Pancreas (tissue), 10 donors: Measurements from ENCODE around the gene RCBTB2. TPM values are rescaled to one million over a fixed set of nuclear protein-coding genes. Genes with fewer than 3 reads are reported as not detected.

Experiments
- ATAC-seq, 4 donors: fragments of 200-7000 bp; cut with Tn5 transposase; one replicate each; pipeline versions ENCODE4 v1.8.0 to v1.9.1; 2020; ENCODE audit warnings: mild to moderate bottlenecking in 4 of 4, moderate library complexity in 4 of 4
- DNase-seq, 6 donors: peaks; one replicate each; pipeline ENCODE4 v3.0.0-alpha.2; 2020
- FAIRE-seq: peaks from 2 replicates; lab custom pipeline; 2012; peaks lifted over from hg19 to GRCh38; lab: Jason Lieb, UNC
- H3K27ac ChIP-seq, 4 donors: fragments of 200-600 bp; sonication (generic); 1 replicate in 3 of 4; 2 replicates in 1 of 4; pipeline versions ENCODE4 v1.5.0 to v1.8.0; 2020
- H3K27me3 ChIP-seq, 4 donors: fragments of 200-600 bp; one replicate each; pipeline ENCODE4 v1.8.0; 2021
- H3K36me3 ChIP-seq, 3 donors: fragments of 200-600 bp; sonication (generic) in 1 of 3; one replicate each; pipeline versions ENCODE4 v1.5.0 to v1.8.0; 2020 to 2021
- H3K4me1 ChIP-seq, 3 donors: fragments of 200-600 bp; one replicate each; pipeline ENCODE4 v1.8.0; 2021
- H3K4me3 ChIP-seq, 4 donors: fragments of 200-600 bp; sonication (generic) in 2 of 4; one replicate each; pipeline versions ENCODE4 v1.5.0 to v1.8.0; 2020 to 2021
- H3K9me3 ChIP-seq, 4 donors: fragments of 200-600 bp; one replicate each; pipeline ENCODE4 v1.8.0; 2021
- CTCF ChIP-seq, 4 donors: fragments of 200-600 bp; sonication (generic) in 3 of 4; IDR thresholded peaks; one replicate each; pipeline versions ENCODE4 v1.5.0 to v1.8.0; 2021; ENCODE audit warnings: antibody characterized with exemption in 4 of 4
- WGBS, 2 donors: extraction: QIAGEN DNeasy Blood & Tissue Kit; methylation state at CpG; one replicate each; pipeline ENCODE4 v1.1.7; 2013; 5-methylcytosine and 5-hydroxymethylcytosine counted together
- intact Hi-C, 3 donors: fragments of 100-400 bp; cut with DNase I; formaldehyde crosslinking; loops; one replicate each; pipeline versions ENCODE4 v1.11.1 to v1.14.2; 2022
- polyA plus RNA-seq, 2 donors: library from polyadenylated mRNA; stranded (reverse); fragments of 200-250 nt; gene quantifications; one replicate each; pipeline ENCODE4 v1.2.3, GENCODE V29; 2013
- total RNA-seq, 6 donors: library from RNA; stranded (reverse); fragmentation: NEBNext Ultra II Directional in 4 of 6; extraction: Animal tissue kit (Norgen Biotek cat#: 25700) in 4 of 6; gene quantifications; one replicate each; pipeline versions ENCODE4 v1.2.1 to v1.2.4, GENCODE V29; 2021 to 2023
- donor health status: healthy with polysubstance abuse.
- donor health status: DM: no; HTN: no; CAD: no; lungs with moderate emphysema.
- donor health status: DM: no; HTN: no; CAD: no.
- donor health status: control.
- donor health status: control.
- donor health status: Bipolar disorder and iron deficiency.
- donor health status: DM: yes; HTN: yes; CAD: no.
- donor health status: DM: no; HTN: no; CAD: no.
- donor health status: DM: no; HTN: no; CAD: no.
- donor health status: DM: yes; HTN: yes; CAD: no.

The RCBTB2 gene
- total and polyA plus RNA-seq, 8 donors, result 2.7 to 9.7 (median 4.9) TPM

GRCh38 chr13:48510698-48511097 is 22.2 kb downstream of the RCBTB2 start:
- TF ChIP-seq CTCF (IDR thresholded peaks at IDR 0.05), result no peak
- no peaks in the 10 kb centered on the region for H3K9me3 ChIP-seq
- no peak for DNase-seq
- no peaks in the 10 kb centered on the region for H3K36me3 ChIP-seq
- no peak overlapping the region for H3K27ac ChIP-seq
- WGBS, 2 donors, result 86 to 87% methylated on average over 5 of the region's 5 CpGs
- H3K4me3 ChIP-seq, result no peak overlapping the region
- peak in 1 of 4 donors; percentile 38 for ATAC-seq
- no peaks in the 10 kb centered on the region for H3K4me1 ChIP-seq
- FAIRE-seq, result no peak
- intact Hi-C loops, result no loop called here
- H3K27me3 ChIP-seq, result no peaks in the 10 kb centered on the region

GRCh38 chr13:48508011-48508410 is 24.9 kb downstream of the RCBTB2 start:
- no peak for FAIRE-seq
- 95% methylated on average over 6 of the region's 6 CpGs for WGBS, 2 donors
- H3K27ac ChIP-seq, result no peak overlapping the region

GRCh38 chr13:48507021-48507420 is 25.9 kb downstream of the RCBTB2 start:
- Histone ChIP-seq H3K4me1 (peaks cover 0 to 4% (median 0%) of the 10 kb centered on the region in 3 donors), H3K27ac (no peak overlapping the region), H3K36me3 (no peaks in the 10 kb centered on the region), H3K4me3 (no peak overlapping the region), H3K27me3 (no peaks in the 10 kb centered on the region), H3K9me3 (no peaks in the 10 kb centered on the region)
- DNase-seq, result no peak
- no peak for TF ChIP-seq CTCF (IDR thresholded peaks at IDR 0.05)
- no peak for FAIRE-seq
- ATAC-seq, result no peak
- 92 to 93% methylated on average over 10 of the region's 10 CpGs for WGBS, 2 donors
- intact Hi-C loops, result no loop called here

More at GRCh38 chr13:48508011-48508410, 24.9 kb downstream of the RCBTB2 start:
- Histone ChIP-seq H3K9me3 (no peaks in the 10 kb centered on the region), H3K36me3 (no peaks in the 10 kb centered on the region), H3K4me1 (peaks cover 0 to 4% (median 0%) of the 10 kb centered on the region in 3 donors), H3K27me3 (no peaks in the 10 kb centered on the region), H3K4me3 (no peak overlapping the region)
- intact Hi-C loops, result no loop called here
- ATAC-seq (no peak), DNase-seq (no peak)
- TF ChIP-seq CTCF (IDR thresholded peaks at IDR 0.05), result no peak

- intact Hi-C loops, result no loop called here
- WGBS, 2 donors, result 83 to 85% methylated on average over 14 of the region's 14 CpGs
- ATAC-seq (peak in 3 of 4 donors; percentile 43 to 72 (median 63)), DNase-seq (no peak), FAIRE-seq (no peak)
- TF ChIP-seq CTCF (IDR thresholded peaks at IDR 0.05), result no peak
- Histone ChIP-seq H3K27me3 (no peaks in the 10 kb centered on the region), H3K4me3 (no peak overlapping the region), H3K9me3 (no peaks in the 10 kb centered on the region), H3K36me3 (no peaks in the 10 kb centered on the region), H3K27ac (peak overlapping the region in 2 of 4 donors; percentile 32 to 56), H3K4me1 (peaks cover 0 to 4% (median 0%) of the 10 kb centered on the region in 3 donors)
These were observed 26.7 kb downstream of the RCBTB2 start for GRCh38 chr13:48506092-48506701.

- TF ChIP-seq CTCF (IDR thresholded peaks at IDR 0.05), result no peak
- DNase-seq (peak in 1 of 6 donors; percentile 40), FAIRE-seq (no peak), ATAC-seq (peak in 3 of 4 donors; percentile 43 to 71 (median 63))
- intact Hi-C loops, result no loop called here
- Histone ChIP-seq H3K4me3 (no peak overlapping the region), H3K27ac (peak overlapping the region in 2 of 4 donors; percentile 32 to 56), H3K4me1 (peaks cover 0 to 4% (median 0%) of the 10 kb centered on the region in 3 donors), H3K27me3 (no peaks in the 10 kb centered on the region), H3K36me3 (no peaks in the 10 kb centered on the region), H3K9me3 (no peaks in the 10 kb centered on the region)
- WGBS, 2 donors, result 86% methylated on average over 11 of the region's 11 CpGs
These were observed 27.2 kb downstream of the RCBTB2 start for GRCh38 chr13:48505597-48506091.
